ENCODE data around the gene PRKAG2.

Gene PRKAG2

DNA sequence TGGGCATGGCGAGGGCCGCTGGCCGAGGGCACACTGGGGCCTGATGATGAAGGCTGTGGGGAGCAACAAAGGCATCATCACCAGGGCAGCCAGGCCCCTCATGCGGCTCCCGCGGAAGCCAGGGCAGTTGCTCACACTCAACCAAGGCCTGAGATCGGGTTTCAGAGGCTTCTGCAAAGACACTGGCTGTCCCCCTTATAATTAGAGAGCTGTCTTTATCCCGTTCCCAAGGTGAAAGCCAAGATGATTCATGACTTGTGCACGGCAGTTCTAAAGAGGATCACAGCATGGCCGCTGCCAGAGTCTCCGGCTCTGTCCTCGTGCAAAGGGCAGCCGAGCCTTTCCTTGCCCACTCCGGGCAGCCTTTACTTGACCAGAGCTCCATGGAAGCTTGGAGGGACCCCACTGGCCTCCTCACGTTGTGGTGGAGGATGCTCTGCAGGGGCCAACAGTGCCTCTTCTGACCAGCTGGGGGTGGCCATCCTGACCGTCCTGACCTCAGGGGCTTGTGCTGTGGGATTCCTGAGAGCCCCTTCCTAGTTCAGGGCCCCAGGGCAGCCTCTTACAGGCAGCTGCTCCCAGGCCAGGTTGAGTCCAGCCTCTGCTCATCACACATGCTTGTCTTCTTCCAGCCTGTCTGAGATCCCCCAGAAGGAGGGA is 82.3 kb downstream of the PRKAG2 start:
- DNase-seq (ENCODE audit: insufficient read length, low spot score), result no peak
- TF ChIP-seq, protein P1, sequence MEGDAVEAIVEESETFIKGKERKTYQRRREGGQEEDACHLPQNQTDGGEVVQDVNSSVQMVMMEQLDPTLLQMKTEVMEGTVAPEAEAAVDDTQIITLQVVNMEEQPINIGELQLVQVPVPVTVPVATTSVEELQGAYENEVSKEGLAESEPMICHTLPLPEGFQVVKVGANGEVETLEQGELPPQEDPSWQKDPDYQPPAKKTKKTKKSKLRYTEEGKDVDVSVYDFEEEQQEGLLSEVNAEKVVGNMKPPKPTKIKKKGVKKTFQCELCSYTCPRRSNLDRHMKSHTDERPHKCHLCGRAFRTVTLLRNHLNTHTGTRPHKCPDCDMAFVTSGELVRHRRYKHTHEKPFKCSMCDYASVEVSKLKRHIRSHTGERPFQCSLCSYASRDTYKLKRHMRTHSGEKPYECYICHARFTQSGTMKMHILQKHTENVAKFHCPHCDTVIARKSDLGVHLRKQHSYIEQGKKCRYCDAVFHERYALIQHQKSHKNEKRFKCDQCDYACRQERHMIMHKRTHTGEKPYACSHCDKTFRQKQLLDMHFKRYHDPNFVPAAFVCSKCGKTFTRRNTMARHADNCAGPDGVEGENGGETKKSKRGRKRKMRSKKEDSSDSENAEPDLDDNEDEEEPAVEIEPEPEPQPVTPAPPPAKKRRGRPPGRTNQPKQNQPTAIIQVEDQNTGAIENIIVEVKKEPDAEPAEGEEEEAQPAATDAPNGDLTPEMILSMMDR (IDR thresholded peaks at IDR 0.05; ENCODE audit: insufficient read depth, missing control alignments), result no peak
- no peak for FAIRE-seq

GRCh38 chr7:151793991-151794507 is 82.9 kb downstream of the PRKAG2 start:
- no peak for DNase-seq (ENCODE audit: insufficient read length, low spot score)
- TF ChIP-seq, protein P1 (IDR thresholded peaks at IDR 0.05; ENCODE audit: insufficient read depth, missing control alignments), result no peak
- no peak for FAIRE-seq

- FAIRE-seq (no peak), DNase-seq (ENCODE audit: insufficient read length, low spot score) (no peak)
- TF ChIP-seq, protein P1 (IDR thresholded peaks at IDR 0.05; ENCODE audit: insufficient read depth, missing control alignments), result no peak
Observed at GRCh38 chr7:151793531-151793951, 83.4 kb downstream of the PRKAG2 start.

- FAIRE-seq (no peak), DNase-seq (ENCODE audit: insufficient read length, low spot score) (no peak)
- TF ChIP-seq, protein P1 (IDR thresholded peaks at IDR 0.05; ENCODE audit: insufficient read depth, missing control alignments), result no peak
Observed at GRCh38 chr7:151792636-151793035, 84.3 kb downstream of the PRKAG2 start.

DNA sequence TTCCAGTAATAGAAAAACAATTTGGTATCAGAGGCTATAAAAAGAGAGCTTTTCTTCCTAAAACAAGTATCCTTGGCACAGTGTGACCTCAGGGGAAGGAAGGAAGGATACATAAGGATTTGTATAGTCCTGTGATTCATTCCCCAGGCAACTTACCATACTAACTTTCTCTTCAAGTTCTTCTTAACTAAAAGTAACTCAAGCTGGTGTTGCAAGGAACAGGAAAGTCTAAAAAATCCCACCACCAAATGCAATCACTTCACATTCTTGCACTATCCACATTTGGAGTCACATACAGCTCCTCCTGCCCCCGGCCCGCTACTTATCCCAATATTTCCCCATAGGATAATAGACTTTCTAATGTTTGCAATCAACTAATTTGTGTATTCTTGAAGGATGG is 84.8 kb downstream of the PRKAG2 start:
- FAIRE-seq, result no peak
- TF ChIP-seq, protein P1 (IDR thresholded peaks at IDR 0.05; ENCODE audit: insufficient read depth, missing control alignments), result no peak
- no peak for DNase-seq (ENCODE audit: insufficient read length, low spot score)

DNA sequence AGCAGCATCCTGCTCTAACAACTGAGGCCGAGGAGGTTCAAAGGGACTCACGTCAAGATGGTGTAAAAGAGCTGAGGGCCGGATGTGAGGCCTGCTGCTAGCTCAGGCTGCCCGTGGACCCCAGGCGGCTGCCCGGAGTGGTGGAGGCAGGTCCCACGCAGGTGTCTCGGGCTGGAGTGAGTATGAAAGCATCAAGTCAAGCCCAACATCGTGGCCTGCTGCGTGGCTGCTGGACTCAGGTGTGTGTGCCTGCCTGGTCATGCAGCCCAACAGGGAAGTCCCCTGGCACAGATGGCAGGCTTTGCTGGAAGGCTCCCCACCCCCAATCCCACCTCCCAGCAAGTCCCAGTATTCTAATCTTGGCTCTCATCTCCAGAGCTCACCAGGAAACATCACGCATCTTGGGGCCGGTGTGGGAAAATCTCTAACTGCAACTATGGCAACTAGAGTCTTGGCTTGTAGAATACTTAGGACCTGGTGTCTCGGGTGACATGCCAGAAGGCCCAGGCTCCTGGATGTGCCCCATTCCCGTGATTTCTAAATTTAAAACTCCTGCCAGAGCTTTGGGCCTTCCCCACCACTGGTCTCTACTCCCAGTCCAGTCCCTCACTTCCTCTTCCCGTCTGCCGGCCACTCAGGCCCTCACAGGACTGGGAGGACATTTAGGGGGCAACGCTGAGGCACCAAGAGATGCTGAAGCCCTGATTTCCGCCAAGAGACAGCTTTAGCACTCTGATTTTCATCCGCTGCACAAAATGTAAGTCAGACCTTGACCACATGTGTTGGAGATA is 85.9 kb downstream of the PRKAG2 start:
- FAIRE-seq (no peak), DNase-seq (ENCODE audit: insufficient read length, low spot score) (no peak)
- TF ChIP-seq, protein P1 (IDR thresholded peaks at IDR 0.05; ENCODE audit: insufficient read depth, missing control alignments), result no peak

Data from D721Med (cell line).